ENCODE results near the gene VEZT. TPM values are rescaled to one million over a fixed set of nuclear protein-coding genes. Genes with fewer than 3 reads are reported as not detected.

Gene VEZT
- total RNA-seq, 1 donor from 2014 or later: 126 TPM

DNA sequence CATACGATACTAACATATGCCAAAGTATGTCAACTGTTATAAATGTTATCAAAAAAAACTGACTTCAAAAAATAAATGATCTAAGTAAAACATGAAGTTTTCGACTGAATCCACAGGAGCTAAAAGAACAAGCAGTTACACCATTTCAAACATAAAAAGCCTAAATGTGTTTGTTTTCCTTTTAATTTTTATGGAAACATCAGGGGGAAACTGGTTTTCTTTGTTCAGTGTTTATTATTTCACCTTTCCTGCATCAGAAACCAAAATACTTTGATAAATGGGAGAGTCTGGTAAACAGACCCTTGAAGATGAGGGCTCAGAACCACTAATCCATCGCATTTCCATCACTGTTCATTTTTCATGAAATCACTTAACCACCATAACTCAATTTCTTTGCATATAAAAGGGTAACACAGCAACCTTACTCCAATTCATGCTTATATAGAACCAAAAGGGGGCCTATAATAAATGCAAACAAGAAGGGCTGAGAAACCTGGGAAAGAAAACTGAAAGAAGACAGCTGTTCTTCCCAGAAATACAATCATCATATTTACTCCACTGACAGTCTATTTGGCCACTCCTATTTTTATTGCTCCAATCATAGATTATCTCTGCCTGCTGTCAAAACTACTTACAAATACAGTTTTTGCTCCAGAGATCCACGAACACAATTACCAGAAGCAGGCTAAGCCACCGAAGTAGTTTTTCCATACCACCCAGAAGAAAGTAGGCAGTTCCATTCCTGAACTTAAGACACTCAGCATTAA is 17.3 kb upstream of the VEZT start:
- DNase-seq (ENCODE audit: low spot score, unreplicated experiment): no peak
- peaks cover 31% of the 10 kb centered on the region for H3K4me1 Mint-ChIP-seq (ENCODE audit: low read depth)
- H3K4me3 Mint-ChIP-seq (ENCODE audit: low read depth): no peak overlapping the region
- no peaks in the 10 kb centered on the region for H3K27me3 Mint-ChIP-seq
- H3K27ac Mint-ChIP-seq: peak overlapping the region; percentile 62
- peaks cover 9% of the 10 kb centered on the region for H3K36me3 Mint-ChIP-seq (ENCODE audit: insufficient read depth)
- TF ChIP-seq, protein P1, sequence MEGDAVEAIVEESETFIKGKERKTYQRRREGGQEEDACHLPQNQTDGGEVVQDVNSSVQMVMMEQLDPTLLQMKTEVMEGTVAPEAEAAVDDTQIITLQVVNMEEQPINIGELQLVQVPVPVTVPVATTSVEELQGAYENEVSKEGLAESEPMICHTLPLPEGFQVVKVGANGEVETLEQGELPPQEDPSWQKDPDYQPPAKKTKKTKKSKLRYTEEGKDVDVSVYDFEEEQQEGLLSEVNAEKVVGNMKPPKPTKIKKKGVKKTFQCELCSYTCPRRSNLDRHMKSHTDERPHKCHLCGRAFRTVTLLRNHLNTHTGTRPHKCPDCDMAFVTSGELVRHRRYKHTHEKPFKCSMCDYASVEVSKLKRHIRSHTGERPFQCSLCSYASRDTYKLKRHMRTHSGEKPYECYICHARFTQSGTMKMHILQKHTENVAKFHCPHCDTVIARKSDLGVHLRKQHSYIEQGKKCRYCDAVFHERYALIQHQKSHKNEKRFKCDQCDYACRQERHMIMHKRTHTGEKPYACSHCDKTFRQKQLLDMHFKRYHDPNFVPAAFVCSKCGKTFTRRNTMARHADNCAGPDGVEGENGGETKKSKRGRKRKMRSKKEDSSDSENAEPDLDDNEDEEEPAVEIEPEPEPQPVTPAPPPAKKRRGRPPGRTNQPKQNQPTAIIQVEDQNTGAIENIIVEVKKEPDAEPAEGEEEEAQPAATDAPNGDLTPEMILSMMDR (IDR thresholded peaks at IDR 0.05; ENCODE audit: unreplicated experiment): no peak
- no peaks in the 10 kb centered on the region for H3K9me3 Mint-ChIP-seq (ENCODE audit: low read depth)

DNA sequence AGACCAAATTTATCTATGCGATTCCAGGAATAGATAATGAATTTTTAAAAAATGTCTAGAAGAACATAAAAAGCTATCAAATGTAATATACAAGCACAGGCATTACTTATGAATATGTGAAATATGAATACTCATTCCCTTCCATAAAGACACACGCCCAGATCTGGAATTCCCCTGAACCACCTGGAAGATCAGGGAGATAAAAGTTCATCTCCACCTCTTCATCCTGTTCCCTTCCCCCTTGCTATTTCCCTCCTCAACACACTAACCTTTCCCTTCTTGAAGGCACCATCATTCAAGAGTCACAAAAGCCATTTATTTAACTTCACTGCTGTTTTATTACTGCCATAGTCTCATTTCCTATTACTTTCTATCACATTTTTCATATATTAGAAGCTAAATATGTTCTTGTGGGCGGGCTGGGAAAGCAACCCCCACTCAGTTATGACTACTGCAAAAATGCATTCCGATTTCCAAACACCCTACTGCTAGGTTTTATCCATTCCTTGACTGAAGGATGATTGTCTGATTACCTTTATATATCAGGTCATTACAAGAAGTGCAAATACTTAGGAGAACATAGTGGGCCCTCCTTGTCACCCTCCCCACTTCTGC is 16.4 kb upstream of the VEZT start:
- DNase-seq (ENCODE audit: low spot score, unreplicated experiment): no peak
- no peak overlapping the region for H3K4me3 Mint-ChIP-seq (ENCODE audit: low read depth)
- no peaks in the 10 kb centered on the region for H3K9me3 Mint-ChIP-seq (ENCODE audit: low read depth)
- peak overlapping the region; percentile 25 for H3K27ac Mint-ChIP-seq
- TF ChIP-seq, protein P1 (IDR thresholded peaks at IDR 0.05; ENCODE audit: unreplicated experiment): no peak
- peaks cover 11% of the 10 kb centered on the region for H3K36me3 Mint-ChIP-seq (ENCODE audit: insufficient read depth)
- H3K4me1 Mint-ChIP-seq (ENCODE audit: low read depth): peaks cover 37% of the 10 kb centered on the region
- no peaks in the 10 kb centered on the region for H3K27me3 Mint-ChIP-seq

DNA sequence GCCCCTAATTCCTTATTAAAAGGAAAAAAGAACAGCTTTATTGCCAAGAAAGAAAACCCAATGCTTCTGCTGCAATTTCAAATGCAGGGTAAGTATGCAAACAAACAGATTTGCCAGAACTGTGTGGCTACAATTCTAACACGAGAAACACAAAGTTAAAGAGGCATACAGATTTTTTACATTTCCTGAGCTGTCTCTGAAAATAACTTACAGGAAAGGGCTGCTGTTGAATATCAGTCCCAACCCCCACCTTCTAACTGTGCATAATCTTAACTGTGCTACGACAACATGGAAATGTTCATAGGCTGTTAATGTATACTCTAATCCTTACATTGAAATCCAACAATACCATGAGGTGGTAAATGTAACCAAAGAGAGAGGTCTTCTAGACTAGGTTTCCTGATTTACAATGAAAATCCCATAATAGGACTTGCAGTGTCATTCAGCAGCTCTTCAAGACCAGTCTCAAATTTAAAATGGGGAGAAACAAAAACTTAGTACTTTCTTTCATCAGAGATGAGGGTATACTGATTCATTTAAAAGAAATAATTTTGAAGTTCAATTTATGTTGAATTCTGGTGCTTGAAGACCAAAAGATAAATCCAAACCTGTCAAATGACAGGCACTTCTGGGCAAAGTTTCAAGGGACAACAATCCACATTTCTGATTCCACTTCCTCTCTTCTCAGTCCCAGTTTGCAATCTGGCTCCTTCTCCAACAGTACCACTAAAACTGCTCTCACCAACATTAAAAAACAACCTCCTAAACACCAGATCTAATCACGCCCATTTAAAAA is 14.7 kb upstream of the VEZT start:
- Mint-ChIP-seq H3K4me1 (ENCODE audit: low read depth) (peaks cover 37% of the 10 kb centered on the region), H3K36me3 (ENCODE audit: insufficient read depth) (peaks cover 19% of the 10 kb centered on the region), H3K27me3 (no peaks in the 10 kb centered on the region), H3K9me3 (ENCODE audit: low read depth) (no peaks in the 10 kb centered on the region), H3K4me3 (ENCODE audit: low read depth) (no peak overlapping the region), H3K27ac (no peak overlapping the region)
- DNase-seq (ENCODE audit: low spot score, unreplicated experiment): no peak
- TF ChIP-seq, protein P1 (IDR thresholded peaks at IDR 0.05; ENCODE audit: unreplicated experiment): no peak

DNA sequence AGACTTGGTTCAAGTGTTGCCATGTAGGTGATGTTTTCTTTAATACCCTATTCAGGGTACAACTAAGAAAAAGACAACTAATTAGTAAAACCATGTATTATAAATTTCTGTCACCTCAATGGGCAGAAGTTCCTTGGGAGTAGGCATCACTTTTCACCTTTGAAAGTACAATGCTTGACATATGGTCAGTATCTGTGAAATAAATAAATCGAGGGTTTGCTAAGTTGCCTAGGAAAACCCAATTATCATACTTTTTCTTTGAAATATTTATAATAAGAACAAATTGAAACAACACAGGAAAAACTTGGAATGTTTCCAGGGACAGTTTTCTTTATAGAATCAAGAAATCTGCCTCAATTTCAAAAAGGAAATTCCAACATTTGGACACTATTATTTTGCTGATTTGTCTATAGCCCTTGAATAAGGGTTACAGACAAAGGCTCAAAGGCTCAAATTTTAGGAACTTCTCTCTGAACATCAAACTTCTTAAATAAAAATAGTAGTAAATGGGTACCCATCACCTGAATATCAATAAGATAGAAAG is 14.0 kb upstream of the VEZT start:
- no peaks in the 10 kb centered on the region for H3K9me3 Mint-ChIP-seq (ENCODE audit: low read depth)
- no peak for DNase-seq (ENCODE audit: low spot score, unreplicated experiment)
- H3K27ac Mint-ChIP-seq: no peak overlapping the region
- no peak overlapping the region for H3K4me3 Mint-ChIP-seq (ENCODE audit: low read depth)
- TF ChIP-seq, protein P1 (IDR thresholded peaks at IDR 0.05; ENCODE audit: unreplicated experiment): no peak
- peaks cover 37% of the 10 kb centered on the region for H3K4me1 Mint-ChIP-seq (ENCODE audit: low read depth)
- H3K27me3 Mint-ChIP-seq: no peaks in the 10 kb centered on the region
- peaks cover 18% of the 10 kb centered on the region for H3K36me3 Mint-ChIP-seq (ENCODE audit: insufficient read depth)

All from progenitor cell of endocrine pancreas (in vitro differentiated cells).